Measurements from ENCODE around the gene MTREX. TPM values are rescaled to one million over a fixed set of nuclear protein-coding genes. Genes with fewer than 3 reads are reported as not detected.

MTREX gene
- total and polyA plus RNA-seq, 4 donors = 10.0 to 43.8 (median 23.7) TPM

- Histone ChIP-seq H3K4me3 (ENCODE audit: low read depth in 1 of 3, low read length in 3 of 3) (no peak overlapping the region), H3K9me3 (ENCODE audit: control insufficient read depth in 4 of 4, low read length in 3 of 4) (no peaks in the 10 kb centered on the region), H3K9ac (ENCODE audit: low read depth in 1 of 2, low read length in 2 of 2) (no peak overlapping the region), H3K36me3 (ENCODE audit: control insufficient read depth in 4 of 4, insufficient read depth in 3 of 4, low read depth in 1 of 4, low read length in 3 of 4) (no peaks in the 10 kb centered on the region), H3K27me3 (ENCODE audit: control insufficient read depth in 4 of 4, insufficient read depth in 4 of 4, low read length in 3 of 4) (no peaks in the 10 kb centered on the region), H3K27ac (ENCODE audit: low read depth in 1 of 2, low read length in 2 of 2) (no peak overlapping the region), H3K4me1 (ENCODE audit: control insufficient read depth in 4 of 4, insufficient read depth in 4 of 4, low read length in 3 of 4) (peaks cover 0 to 21% (median 10%) of the 10 kb centered on the region in 4 donors)
- TF ChIP-seq, protein P1, sequence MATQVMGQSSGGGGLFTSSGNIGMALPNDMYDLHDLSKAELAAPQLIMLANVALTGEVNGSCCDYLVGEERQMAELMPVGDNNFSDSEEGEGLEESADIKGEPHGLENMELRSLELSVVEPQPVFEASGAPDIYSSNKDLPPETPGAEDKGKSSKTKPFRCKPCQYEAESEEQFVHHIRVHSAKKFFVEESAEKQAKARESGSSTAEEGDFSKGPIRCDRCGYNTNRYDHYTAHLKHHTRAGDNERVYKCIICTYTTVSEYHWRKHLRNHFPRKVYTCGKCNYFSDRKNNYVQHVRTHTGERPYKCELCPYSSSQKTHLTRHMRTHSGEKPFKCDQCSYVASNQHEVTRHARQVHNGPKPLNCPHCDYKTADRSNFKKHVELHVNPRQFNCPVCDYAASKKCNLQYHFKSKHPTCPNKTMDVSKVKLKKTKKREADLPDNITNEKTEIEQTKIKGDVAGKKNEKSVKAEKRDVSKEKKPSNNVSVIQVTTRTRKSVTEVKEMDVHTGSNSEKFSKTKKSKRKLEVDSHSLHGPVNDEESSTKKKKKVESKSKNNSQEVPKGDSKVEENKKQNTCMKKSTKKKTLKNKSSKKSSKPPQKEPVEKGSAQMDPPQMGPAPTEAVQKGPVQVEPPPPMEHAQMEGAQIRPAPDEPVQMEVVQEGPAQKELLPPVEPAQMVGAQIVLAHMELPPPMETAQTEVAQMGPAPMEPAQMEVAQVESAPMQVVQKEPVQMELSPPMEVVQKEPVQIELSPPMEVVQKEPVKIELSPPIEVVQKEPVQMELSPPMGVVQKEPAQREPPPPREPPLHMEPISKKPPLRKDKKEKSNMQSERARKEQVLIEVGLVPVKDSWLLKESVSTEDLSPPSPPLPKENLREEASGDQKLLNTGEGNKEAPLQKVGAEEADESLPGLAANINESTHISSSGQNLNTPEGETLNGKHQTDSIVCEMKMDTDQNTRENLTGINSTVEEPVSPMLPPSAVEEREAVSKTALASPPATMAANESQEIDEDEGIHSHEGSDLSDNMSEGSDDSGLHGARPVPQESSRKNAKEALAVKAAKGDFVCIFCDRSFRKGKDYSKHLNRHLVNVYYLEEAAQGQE (IDR thresholded peaks at IDR 0.05) = no peak
- no peak for TF ChIP-seq ZBTB33 (IDR thresholded peaks at IDR 0.05)
- no peak for TF ChIP-seq EGR1 (IDR thresholded peaks at IDR 0.05; ENCODE audit: low read depth in 2 of 2)
- no peak for TF ChIP-seq FOXA2 (IDR thresholded peaks at IDR 0.05)
- no peak for TF ChIP-seq FOXA1 (IDR thresholded peaks at IDR 0.05)
- TF ChIP-seq MAX (IDR thresholded peaks at IDR 0.05) = no peak
- no peak for TF ChIP-seq JUND (IDR thresholded peaks at IDR 0.05)
- TF ChIP-seq HNF4G (IDR thresholded peaks at IDR 0.05) = no peak
- TF ChIP-seq CTCF (IDR thresholded peaks at IDR 0.05; ENCODE audit: low read depth, low read length, missing input control) = no peak
- no peak for TF ChIP-seq GABPA (IDR thresholded peaks at IDR 0.05 in 1 of 2, conservative IDR thresholded peaks at IDR 0.05 in 1 of 2)
- no peak for TF ChIP-seq RXRA (IDR thresholded peaks at IDR 0.05)
- no peak for TF ChIP-seq HNF4A (conservative IDR thresholded peaks at IDR 0.05)
- TF ChIP-seq NR2F2 (IDR thresholded peaks at IDR 0.05) = no peak
- TF ChIP-seq SP1 (IDR thresholded peaks at IDR 0.05) = no peak
- TF ChIP-seq TAF1 (conservative IDR thresholded peaks at IDR 0.05) = no peak
- no peak for TF ChIP-seq RAD21 (IDR thresholded peaks at IDR 0.05)
- no peak for TF ChIP-seq YY1 (IDR thresholded peaks at IDR 0.05)
- TF ChIP-seq, protein P2, sequence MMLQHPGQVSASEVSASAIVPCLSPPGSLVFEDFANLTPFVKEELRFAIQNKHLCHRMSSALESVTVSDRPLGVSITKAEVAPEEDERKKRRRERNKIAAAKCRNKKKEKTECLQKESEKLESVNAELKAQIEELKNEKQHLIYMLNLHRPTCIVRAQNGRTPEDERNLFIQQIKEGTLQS (IDR thresholded peaks at IDR 0.05) = no peak
- no peak for DNase-seq (ENCODE audit: low spot score)
- WGBS = 98% methylated on average over 1 of the region's 1 CpG
These were observed 84.9 kb downstream of the MTREX start for GRCh38 chr5:55392669-55393068.

All from liver (tissue), 9 donors.